Measurements from ENCODE around the gene AUP1.

- TF ChIP-seq HDGF (IDR thresholded peaks at IDR 0.05; ENCODE audit: borderline replicate concordance), result no peak
- TF ChIP-seq ZNF384 (IDR thresholded peaks at IDR 0.05), result no peak
- no peak for TF ChIP-seq FOXM1 (IDR thresholded peaks at IDR 0.05; ENCODE audit: borderline replicate concordance)
- TF ChIP-seq FOXA1 (IDR thresholded peaks at IDR 0.05), result no peak
Observed at GRCh38 chr2:74551530-74551929, 22.0 kb upstream of the AUP1 start.
